Activated CD8-positive, alpha-beta memory T cell treated with anti-CD3 and anti-CD28 coated beads, Interleukin-2, amount 50 U/mL, for 1 hour (primary cell): ENCODE measurements around the gene RBM20.
"Not testable (repeated sequence)": the region's sequence is repeated elsewhere in the genome, so short reads cannot be mapped to it uniquely, and the experiment has no call there.

ENCODE experiments used
- DNase-seq: peaks from one replicate; pipeline ENCODE4 v3.0.0-alpha.2; 2020; ENCODE audit errors: extremely low read depth

The RBM20 gene

GRCh38 chr10:110643653-110644597 is at the start of gene RBM20:
Gene RBM20 (plus strand): TSS chr10:110644336. CDS start chr10:110644455, 119 bp downstream.
- DNase-seq, result no peak

- DNase-seq, result no peak
These were observed 46.7 kb upstream of the RBM20 start for GRCh38 chr10:110597476-110597875.

- no peak for DNase-seq
These were observed 43.5 kb upstream of the RBM20 start for GRCh38 chr10:110600487-110601101.

GRCh38 chr10:110601581-110601980 is 42.6 kb upstream of the RBM20 start:
- DNase-seq, result no peak

- DNase-seq, result no peak
These were observed 36.0 kb upstream of the RBM20 start for GRCh38 chr10:110608087-110608486.

- no peak for DNase-seq
These were observed 34.5 kb upstream of the RBM20 start for GRCh38 chr10:110609605-110610004.

- peak; percentile 8 for DNase-seq
These were observed 33.8 kb upstream of the RBM20 start for GRCh38 chr10:110610308-110610774.

- DNase-seq, result not testable (repeated sequence)
These were observed 33.4 kb upstream of the RBM20 start for GRCh38 chr10:110610781-110611180.

GRCh38 chr10:110612087-110612486 is 32.0 kb upstream of the RBM20 start:
- DNase-seq, result no peak

- DNase-seq, result no peak
These were observed 31.5 kb upstream of the RBM20 start for GRCh38 chr10:110612629-110613028.

GRCh38 chr10:110613341-110613995 is 30.7 kb upstream of the RBM20 start:
- no peak for DNase-seq

- no peak for DNase-seq
These were observed 30.1 kb upstream of the RBM20 start for GRCh38 chr10:110613996-110614495.

GRCh38 chr10:110615057-110615747 is 28.9 kb upstream of the RBM20 start:
- DNase-seq, result no peak

- DNase-seq, result no peak
These were observed 27.6 kb upstream of the RBM20 start for GRCh38 chr10:110616493-110617033.

- DNase-seq, result no peak
These were observed 26.5 kb upstream of the RBM20 start for GRCh38 chr10:110617425-110618229.

GRCh38 chr10:110618230-110618610 is 25.9 kb upstream of the RBM20 start:
- DNase-seq, result no peak

GRCh38 chr10:110619514-110620397 is 24.4 kb upstream of the RBM20 start:
- DNase-seq, result no peak

GRCh38 chr10:110620398-110620719 is 23.8 kb upstream of the RBM20 start:
- no peak for DNase-seq

GRCh38 chr10:110623316-110623715 is 20.8 kb upstream of the RBM20 start:
- not testable (repeated sequence) for DNase-seq
